HG02970 (cell line): ENCODE data around the gene ZNF222.
A peak's percentile ranks its signal among the peaks of the same experiment; 100 is the strongest.

Experiments
- ATAC-seq: cut with Tn5 transposase; IDR thresholded peaks from one replicate; pipeline ENCODE4 v1.9.1; 2021; ENCODE audit warnings: mild to moderate bottlenecking, moderate library complexity, moderate number of reproducible peaks; ENCODE audit not compliant: unreplicated experiment, low FRiP score

Gene ZNF222

DNA sequence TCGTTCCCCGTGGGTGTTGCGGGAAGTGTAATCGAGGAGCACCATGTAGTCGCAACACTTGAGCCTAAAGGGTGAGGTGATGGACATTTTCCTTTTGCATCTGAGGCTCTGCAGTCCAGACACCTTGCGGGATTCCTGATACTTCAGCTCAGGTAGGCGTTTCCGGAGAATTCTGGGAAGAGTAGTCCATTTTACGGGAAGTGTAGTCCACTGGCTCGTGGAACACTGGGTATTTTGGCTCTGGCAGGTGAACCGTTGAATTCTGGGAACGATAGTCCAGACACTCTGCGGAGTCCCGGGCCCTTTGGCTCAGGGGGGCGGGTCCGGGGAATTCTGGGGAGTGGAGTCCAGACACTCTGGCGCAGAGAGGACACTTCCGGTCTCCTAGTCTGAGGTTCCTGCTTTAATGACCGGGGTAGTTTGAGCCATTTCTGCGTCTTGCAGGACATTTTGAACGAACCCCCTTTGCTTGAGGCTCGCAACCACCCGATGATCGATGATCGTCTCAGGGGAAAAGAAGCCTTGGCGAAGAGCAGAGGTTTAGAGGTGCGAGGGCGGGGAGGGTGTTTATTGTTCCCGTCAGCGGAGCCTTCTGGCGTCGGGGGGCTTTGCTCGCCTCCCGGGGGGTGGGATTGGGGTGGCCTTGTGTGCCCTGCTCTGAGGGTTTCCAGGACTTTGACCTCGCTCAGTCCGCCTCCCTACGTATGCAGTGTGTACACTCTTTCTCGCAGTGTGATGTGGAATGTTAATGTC, 26.6 kb downstream of the ZNF222 start, which contains the start of gene ZNF223:
Gene ZNF223 (plus strand): TSS at position 387 of the 753 bp plus-strand sequence. CDS start 3,141 bp downstream, outside the sequence.
- ATAC-seq: peak; percentile 68

- ATAC-seq: no peak
These were observed 30.7 kb downstream of the ZNF222 start for GRCh38 chr19:44055870-44056269.

DNA sequence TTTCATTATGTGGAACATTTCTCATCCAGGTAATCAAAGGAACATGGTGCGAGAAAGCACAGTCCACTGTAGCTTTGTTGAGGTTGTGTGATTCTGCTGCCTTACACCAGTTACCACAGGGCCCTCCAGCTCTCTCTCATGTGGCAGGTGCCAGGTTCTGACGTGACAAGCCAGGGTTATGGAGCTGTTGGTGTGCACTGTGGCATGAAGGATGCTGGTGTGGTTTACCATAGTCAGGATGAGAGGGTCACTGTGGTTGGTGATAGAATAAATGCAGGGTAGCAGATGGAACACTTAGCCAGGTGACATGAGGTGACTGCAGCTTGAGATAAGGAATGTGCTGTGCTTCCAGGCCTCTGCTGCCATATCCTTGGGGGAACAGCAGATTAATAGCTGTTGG, 34.0 kb downstream of the ZNF222 start:
- ATAC-seq: no peak

- ATAC-seq: no peak
These were observed 35.9 kb downstream of the ZNF222 start for GRCh38 chr19:44061038-44061437.

DNA sequence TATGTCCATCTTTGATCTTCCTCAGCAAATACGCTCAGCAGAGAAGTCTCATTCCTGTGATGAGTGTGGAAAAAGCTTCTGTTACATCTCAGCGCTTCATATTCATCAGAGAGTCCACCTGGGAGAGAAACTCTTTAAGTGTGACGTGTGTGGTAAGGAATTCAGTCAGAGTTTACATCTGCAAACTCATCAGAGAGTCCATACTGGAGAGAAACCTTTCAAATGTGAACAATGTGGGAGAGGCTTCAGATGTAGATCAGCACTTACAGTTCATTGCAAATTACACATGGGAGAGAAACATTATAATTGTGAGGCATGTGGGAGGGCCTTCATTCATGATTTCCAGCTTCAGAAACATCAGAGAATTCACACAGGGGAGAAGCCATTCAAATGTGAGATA, 41.1 kb downstream of the ZNF222 start:
- no peak for ATAC-seq

DNA sequence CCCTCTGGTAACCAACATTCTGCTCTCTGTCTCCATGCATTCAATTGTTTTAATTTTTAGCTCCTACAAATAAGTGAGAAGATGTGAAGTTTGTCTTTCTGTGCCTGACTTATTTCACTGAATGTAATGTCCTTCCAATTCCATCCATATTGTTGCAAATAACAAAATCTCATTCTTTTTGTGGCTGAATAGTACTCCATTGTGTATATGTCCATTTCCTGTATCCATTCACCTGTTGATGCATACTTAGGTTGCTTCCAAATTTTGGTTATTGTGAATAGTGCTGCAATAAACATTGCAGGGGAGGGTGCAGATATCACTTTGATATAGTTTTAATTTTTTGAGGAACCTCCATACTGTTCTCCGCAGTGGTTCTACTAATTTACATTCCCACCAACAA, 44.2 kb downstream of the ZNF222 start:
- no peak for ATAC-seq

- ATAC-seq: peak; percentile 95
These were observed 46.8 kb downstream of the ZNF222 start, which contains the start of gene ZNF284 for GRCh38 chr19:44071824-44072542. ZNF284 (plus strand) TSS chr19:44072159; CDS start chr19:44076390, 4,231 bp downstream.

DNA sequence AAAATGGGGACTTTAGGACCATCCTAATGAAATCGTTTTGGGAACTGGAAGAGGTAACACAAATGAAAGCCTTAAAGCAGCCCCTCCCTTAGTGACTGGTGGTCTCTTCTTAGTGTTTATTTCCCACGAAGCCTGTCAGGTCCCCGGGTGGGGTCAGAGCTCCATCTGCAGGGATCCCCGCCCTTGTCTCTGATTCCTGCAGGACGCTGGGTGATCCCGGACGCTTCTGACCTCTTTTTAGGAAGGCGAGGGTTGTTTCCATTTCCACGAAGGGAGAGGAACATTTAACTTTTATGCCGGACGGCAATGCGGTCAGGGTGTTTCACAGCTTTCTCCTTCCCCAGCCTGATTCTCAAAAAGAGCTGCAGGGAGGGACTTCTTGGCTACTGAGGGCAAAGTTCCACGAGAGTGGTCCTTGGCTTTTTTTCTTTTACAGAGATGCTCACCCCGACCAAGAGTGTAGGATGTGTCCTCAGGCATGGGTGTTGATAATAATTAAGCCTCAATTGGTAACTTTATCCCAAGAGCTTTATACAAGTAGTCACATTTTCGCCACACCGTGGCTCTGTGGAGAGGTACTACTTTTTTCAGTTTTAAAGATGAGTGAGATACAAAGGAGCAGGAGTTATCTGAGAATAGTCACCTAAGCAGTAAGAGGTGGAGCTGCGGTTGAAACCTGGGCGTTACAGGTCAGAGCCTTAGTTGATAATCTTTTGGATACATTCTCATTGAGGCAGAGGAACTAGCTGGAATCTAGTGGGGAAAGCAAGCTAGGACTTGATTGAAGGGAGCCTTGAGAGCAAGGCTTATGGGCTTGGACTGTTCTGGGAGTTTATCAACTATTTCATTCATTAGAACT, 47.6 kb downstream of the ZNF222 start:
- ATAC-seq: no peak

GRCh38 chr19:44076325-44076724, 51.1 kb downstream of the ZNF222 start:
- no peak for ATAC-seq
